Prostate gland (tissue), 2 donors: ENCODE measurements around the gene ZNF302.

Source experiments
- POLR2A ChIP-seq: fragments of 450-650 bp; IDR thresholded peaks from one replicate; pipeline ENCODE4 v1.6.1; 2016; ENCODE audit warnings: antibody characterized with exemption, mild to moderate bottlenecking
- POLR2AphosphoS5 ChIP-seq: sonication (generic); formaldehyde crosslinking; IDR thresholded peaks from one replicate; pipeline ENCODE4 v1.6.1; 2017; ENCODE audit warnings: antibody characterized with exemption
- TF ChIP-seq, protein P1 (sequence below), 4 experiments: fragments of 200-600 bp in 2 of 4; fragments of 450-650 bp in 2 of 4; sonication (generic) in 2 of 4; IDR thresholded peaks; 1 replicate in 3 of 4; 2 replicates in 1 of 4; pipeline ENCODE4 v1.5.1; 2016 to 2019; ENCODE audit warnings: antibody characterized with exemption in 4 of 4, mild to moderate bottlenecking in 2 of 4, moderate library complexity in 2 of 4

- TF ChIP-seq, protein P1, sequence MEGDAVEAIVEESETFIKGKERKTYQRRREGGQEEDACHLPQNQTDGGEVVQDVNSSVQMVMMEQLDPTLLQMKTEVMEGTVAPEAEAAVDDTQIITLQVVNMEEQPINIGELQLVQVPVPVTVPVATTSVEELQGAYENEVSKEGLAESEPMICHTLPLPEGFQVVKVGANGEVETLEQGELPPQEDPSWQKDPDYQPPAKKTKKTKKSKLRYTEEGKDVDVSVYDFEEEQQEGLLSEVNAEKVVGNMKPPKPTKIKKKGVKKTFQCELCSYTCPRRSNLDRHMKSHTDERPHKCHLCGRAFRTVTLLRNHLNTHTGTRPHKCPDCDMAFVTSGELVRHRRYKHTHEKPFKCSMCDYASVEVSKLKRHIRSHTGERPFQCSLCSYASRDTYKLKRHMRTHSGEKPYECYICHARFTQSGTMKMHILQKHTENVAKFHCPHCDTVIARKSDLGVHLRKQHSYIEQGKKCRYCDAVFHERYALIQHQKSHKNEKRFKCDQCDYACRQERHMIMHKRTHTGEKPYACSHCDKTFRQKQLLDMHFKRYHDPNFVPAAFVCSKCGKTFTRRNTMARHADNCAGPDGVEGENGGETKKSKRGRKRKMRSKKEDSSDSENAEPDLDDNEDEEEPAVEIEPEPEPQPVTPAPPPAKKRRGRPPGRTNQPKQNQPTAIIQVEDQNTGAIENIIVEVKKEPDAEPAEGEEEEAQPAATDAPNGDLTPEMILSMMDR (IDR thresholded peaks at IDR 0.05) = no peak
- TF ChIP-seq POLR2A = no peak
- no peak for TF ChIP-seq POLR2AphosphoS5
These were observed 4.0 kb downstream of the ZNF302 start for GRCh38 chr19:34681478-34681877.
